Measurements from ENCODE around the gene SPACA6. TPM values are rescaled to one million over a fixed set of nuclear protein-coding genes. Genes with fewer than 3 reads are reported as not detected.
"Not testable (repeated sequence)": the region's sequence is repeated elsewhere in the genome, so short reads cannot be mapped to it uniquely, and the experiment has no call there.

The SPACA6 gene
- total RNA-seq, 1 donor from 2014 or later, result 8.0 TPM

DNA sequence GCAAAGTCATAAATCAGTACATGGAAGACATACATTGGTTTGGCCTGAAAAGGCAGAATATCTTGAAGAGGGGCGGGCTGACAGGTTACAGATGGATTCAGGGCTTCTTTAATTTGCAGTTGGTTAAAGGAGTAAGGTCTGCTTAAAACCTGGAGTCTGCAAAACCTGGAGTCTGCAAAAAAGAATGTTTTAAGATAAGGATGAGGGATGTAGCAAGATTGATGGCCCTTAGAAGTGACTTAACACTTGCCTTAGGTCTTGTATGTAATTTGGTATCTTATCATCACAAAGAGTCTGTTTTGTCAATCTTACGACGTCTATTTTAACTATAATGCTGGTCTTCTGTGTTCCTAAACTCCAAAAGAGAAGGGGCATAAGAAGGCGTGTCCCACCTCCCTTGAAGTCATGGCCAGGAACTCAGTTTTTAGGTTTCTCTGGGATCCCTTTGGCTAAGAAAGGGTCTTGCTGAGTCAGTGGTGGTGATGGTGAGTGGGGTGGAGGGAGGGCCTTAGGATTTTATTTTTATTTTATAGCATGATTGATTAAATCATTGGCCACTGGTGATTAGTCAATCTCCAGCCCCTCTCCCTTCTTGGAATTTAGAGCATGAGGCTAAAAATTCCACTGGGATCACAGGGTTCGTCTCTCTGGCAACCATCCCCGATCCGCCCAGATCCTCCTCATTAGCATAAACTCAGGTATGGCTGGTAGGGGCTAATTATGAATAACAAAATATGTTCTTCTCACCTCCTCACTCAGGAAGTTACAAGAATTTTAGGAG lies 40.8 kb downstream of the SPACA6 start:
- DNase-seq (ENCODE audit: low read depth), result no peak

DNA sequence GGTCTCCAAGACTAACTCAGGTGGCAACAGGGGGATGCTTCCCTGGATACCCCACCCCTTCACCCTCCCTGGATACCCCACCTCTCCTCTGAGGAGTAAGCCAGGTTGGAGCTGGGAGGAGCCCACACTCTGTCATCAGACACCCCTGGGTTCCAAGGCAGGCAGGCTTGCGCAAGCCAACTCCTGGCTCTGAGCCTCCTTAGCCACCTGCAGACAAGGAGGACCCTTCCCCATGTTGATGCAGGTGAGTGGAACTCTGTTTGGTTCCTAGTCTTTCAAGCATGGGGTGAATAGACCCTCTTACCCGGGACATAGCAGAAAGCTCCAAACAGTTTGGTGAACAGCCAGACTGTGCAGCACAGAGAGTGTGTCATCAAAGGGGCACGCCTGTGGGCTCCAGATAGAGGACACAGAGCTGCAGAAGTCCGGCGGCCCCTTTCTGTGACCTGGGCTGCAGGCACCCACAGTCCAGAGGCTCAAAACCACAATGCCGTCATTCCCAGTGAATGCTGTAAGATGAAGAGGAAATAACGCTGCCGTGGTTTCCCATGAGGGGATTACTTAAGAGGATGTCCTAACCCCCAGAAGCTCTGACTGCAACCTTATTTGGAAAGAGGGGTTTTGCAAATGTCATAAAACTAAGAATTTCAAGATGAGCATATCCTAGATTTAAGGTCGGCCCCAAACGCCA lies 42.8 kb downstream of the SPACA6 start:
- DNase-seq (ENCODE audit: low read depth), result peak; percentile 86

DNA sequence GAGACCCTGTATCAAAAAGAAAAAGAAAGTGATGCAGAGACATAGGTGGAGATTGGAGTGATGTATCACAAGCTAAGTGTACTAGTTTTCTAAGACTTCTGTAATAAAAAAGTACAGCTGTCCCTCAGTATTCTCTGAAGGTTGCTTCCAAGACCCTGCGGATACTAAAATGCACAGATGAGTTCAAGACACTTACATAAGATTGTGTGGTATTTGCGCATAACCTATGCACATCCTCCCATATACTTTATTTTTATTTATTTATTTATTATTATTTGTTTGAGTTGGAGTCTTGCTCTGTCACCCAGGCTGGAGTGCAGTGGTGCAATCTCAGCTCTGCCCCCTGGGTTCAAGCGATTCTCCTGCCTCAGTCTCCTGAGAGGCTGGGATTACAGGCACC lies 44.3 kb downstream of the SPACA6 start:
- no peak for DNase-seq (ENCODE audit: low read depth)

- DNase-seq (ENCODE audit: low read depth), result no peak
These were observed 44.8 kb downstream of the SPACA6 start for GRCh38 chr19:51737924-51738323.

GRCh38 chr19:51738523-51738922 lies 45.4 kb downstream of the SPACA6 start:
- not testable (repeated sequence) for DNase-seq (ENCODE audit: low read depth)

- DNase-seq (ENCODE audit: low read depth), result peak; percentile 74
These were observed 46.5 kb downstream of the SPACA6 start for GRCh38 chr19:51739466-51740213.

- no peak for DNase-seq (ENCODE audit: low read depth)
These were observed 47.2 kb downstream of the SPACA6 start for GRCh38 chr19:51740356-51740755.

DNA sequence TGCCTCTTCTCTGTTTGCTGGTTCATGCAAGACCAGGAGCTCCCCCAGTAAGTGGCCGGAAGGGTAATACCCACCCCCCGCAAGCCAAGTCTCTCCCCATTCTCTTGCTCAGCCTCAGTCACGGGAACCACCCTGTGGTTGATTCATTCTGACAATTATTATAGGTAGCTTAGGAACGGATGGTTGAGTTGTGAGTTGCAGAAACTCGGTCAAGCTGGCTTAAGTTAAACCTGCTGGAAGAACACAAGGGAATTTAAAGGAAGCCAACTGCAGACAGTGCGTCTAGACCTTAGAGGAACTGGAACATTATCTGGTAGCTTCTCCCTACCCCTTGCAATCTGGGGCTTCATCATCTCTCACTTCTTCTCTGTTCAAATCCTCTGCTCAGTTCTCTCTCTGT lies 49.7 kb downstream of the SPACA6 start:
- peak; percentile 62 for DNase-seq (ENCODE audit: low read depth)

- DNase-seq (ENCODE audit: low read depth), result no peak
These were observed 50.3 kb downstream of the SPACA6 start for GRCh38 chr19:51743405-51743804.

GRCh38 chr19:51746731-51747130 lies 53.6 kb downstream of the SPACA6 start:
- no peak for DNase-seq (ENCODE audit: low read depth)

DNA sequence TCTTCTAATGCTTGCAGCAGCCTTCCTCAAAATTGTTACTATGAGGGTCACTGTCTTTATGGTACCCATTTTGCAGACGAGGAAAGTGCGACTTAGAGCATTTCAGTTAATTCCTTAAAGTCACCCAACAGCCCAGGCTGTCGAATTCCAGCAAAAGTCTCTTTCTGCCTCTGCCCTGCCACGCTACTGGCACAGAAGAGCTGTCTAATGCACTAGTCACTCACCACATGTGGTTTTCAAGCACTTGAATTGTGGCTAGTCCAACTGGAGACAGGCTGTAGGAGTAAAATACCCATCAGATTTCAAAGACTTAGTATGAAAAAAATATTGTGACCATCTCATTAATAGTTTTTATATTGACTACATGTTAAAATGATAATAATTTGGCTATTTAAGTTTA lies 56.8 kb downstream of the SPACA6 start:
- peak; percentile 86 for DNase-seq (ENCODE audit: low read depth)

- peak; percentile 42 for DNase-seq (ENCODE audit: low read depth)
These were observed 57.4 kb downstream of the SPACA6 start for GRCh38 chr19:51750400-51751094.

DNA sequence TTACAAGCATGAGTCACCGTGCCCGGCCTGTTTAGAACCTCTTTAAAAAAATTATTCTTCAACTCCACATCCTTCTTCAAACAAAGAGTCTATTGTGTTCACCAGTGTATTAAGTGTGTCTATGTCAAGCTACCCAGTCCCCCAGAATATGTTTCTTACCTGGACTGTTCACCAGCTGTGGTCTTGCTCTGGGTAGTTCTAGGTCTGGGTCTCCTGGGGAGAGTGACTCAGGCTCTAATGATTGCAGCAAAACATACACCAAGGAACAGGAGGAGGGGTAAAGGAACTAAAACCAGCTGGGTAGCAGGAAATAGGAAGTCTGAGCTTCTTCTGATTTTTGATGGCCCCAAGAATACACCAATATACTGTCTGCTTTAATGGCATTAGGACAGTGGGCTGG lies 58.5 kb downstream of the SPACA6 start, which contains the start of gene FPR1:
Gene FPR1 (minus strand): TSS at position 224 of the 400 bp plus-strand sequence. CDS start 4,884 bp downstream, outside the sequence.
- peak; percentile 34 for DNase-seq (ENCODE audit: low read depth)

DNA sequence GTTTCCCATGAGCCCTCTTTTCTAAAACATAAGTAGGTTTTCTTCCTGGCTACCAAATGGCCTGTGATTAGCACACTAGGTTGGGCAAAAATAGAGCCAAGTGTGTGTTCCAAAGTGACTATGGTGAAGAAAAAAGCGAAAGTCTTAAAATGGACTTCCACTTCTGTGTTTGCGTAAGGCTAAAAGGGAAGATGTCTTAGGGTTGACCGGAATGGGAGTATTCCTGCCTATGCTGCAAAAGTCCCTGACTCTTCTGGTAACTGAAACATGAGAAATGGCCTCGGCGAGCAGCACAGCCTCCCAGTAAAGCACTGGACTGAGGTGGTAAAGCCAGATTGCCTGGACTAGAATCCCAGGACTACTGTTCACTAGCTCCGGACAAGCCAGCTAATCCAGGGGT lies 61.0 kb downstream of the SPACA6 start:
- DNase-seq (ENCODE audit: low read depth), result no peak

- DNase-seq (ENCODE audit: low read depth), result no peak
These were observed 61.6 kb downstream of the SPACA6 start for GRCh38 chr19:51754770-51755169.

MicroRNA genes within 50 kb of the gene (microRNA counts, 767-probe panel; counts per million panel counts)
- 14,273 counts per million, percentile 78 among the panel's probes with 10 or more counts for microRNA hsa-let-7e-5p
- microRNA hsa-miR-125a-3p, result not detected
- microRNA hsa-miR-125a-5p, result 15,819 counts per million, percentile 91 among the panel's probes with 10 or more counts
- 12,976 counts per million, percentile 62 among the panel's probes with 10 or more counts for microRNA hsa-miR-99b-5p

Small RNA genes lying within 50 kb of the gene (microRNA-seq; reads per million reads assigned to microRNA genes)
- 4,574 reads per million, percentile 92 among the genes with 10 or more reads in this experiment for gene MIR125A
- gene MIR99B, result 4,614 reads per million, percentile 93 among the genes with 10 or more reads in this experiment
- gene MIRLET7E, result 6,707 reads per million, percentile 95 among the genes with 10 or more reads in this experiment

Other genes starting within 250 kb of the SPACA6 start
- gene SIGLEC8, start 234.9 kb upstream of the SPACA6 start, total RNA-seq, result not detected in 2 replicates
- not detected in 2 replicates for gene CEACAM18, start 214.8 kb upstream of the SPACA6 start, total RNA-seq
- gene SIGLEC12, start 191.5 kb upstream of the SPACA6 start, total RNA-seq, result not detected in 2 replicates
- not detected in 2 replicates for gene SIGLEC6, start 161.7 kb upstream of the SPACA6 start, total RNA-seq
- gene ZNF175, start 122.0 kb upstream of the SPACA6 start, total RNA-seq, result 4.5 and 5.0 TPM in 2 replicates
- gene SIGLEC5, start 62.9 kb upstream of the SPACA6 start, total RNA-seq, result not detected in 2 replicates
- not detected in 2 replicates for gene SIGLEC14, start 46.5 kb upstream of the SPACA6 start, total RNA-seq
- gene HAS1, start 30.7 kb downstream of the SPACA6 start, total RNA-seq, result 0.57 and 0.70 TPM in 2 replicates
- 0.05 and 0.16 TPM in 2 replicates for gene FPR1, start 58.5 kb downstream of the SPACA6 start, total RNA-seq
- not detected in 2 replicates for gene FPR2, start 67.8 kb downstream of the SPACA6 start, total RNA-seq
- gene FPR3, start 101.8 kb downstream of the SPACA6 start, total RNA-seq, result not detected in 2 replicates
- gene ZNF577, start 194.6 kb downstream of the SPACA6 start, total RNA-seq, result 7.5 and 8.4 TPM in 2 replicates
- gene ZNF649, start 211.7 kb downstream of the SPACA6 start, total RNA-seq, result 8.3 and 11.0 TPM in 2 replicates
- 4.9 and 5.0 TPM in 2 replicates for gene ZNF613, start 234.1 kb downstream of the SPACA6 start, total RNA-seq